Endothelial cell of umbilical vein (primary cell): Measurements from ENCODE around the gene PGRMC2. TPM values are rescaled to one million over a fixed set of nuclear protein-coding genes. Genes with fewer than 3 reads are reported as not detected.

Experiments
- BruUV-seq: library from RNA; stranded (reverse); fragments of 400-500 nt; replicated peaks from 2 replicates; lab custom pipeline; 2021; lab: Mats Ljungman, UMichigan
- CTCF ChIA-PET: fragments of 300-600, 350-600 bp; sonication (Branson Sonifier 250); formaldehyde crosslinking; loops from one replicate; lab custom pipeline; 2021; ENCODE audit warnings: antibody characterized with exemption, inconsistent platforms; lab: Charles Lee
- POLR2A ChIA-PET: fragments of 300-600, 350-600 bp; sonication (Branson Sonifier 250); formaldehyde crosslinking; loops from one replicate; lab custom pipeline; 2021; ENCODE audit warnings: antibody characterized with exemption, inconsistent platforms; lab: Charles Lee
- DNase-seq: peaks from one replicate; pipeline ENCODE4 v3.0.0-alpha.2; 2011; ENCODE audit warnings: low read depth, low spot score
- FAIRE-seq: peaks from 2 replicates; lab custom pipeline; 2011; peaks lifted over from hg19 to GRCh38; lab: Jason Lieb, UNC
- H2AFZ ChIP-seq: 2 replicates; pipeline ENCODE4 v1.6.0; 2012; ENCODE audit warnings: low read depth, low read length, control low read depth, inconsistent platforms
- H3K27ac ChIP-seq: 2 replicates; pipeline ENCODE4 v1.5.1; 2011; ENCODE audit warnings: low read depth, mild to moderate bottlenecking, control low read depth, low read length, moderate library complexity; ENCODE audit not compliant: insufficient read depth
- H3K27me3 ChIP-seq, 2 experiments: 2 replicates each; pipeline versions ENCODE4 v1.6.0 to v1.6.1; 2011; ENCODE audit warnings: low read length in 2 of 2, mixed read lengths in 1 of 2; ENCODE audit not compliant: control insufficient read depth in 2 of 2, insufficient read depth in 2 of 2
- H3K36me3 ChIP-seq, 2 experiments: 2 replicates in 1 of 2; 3 replicates in 1 of 2; pipeline ENCODE4 v1.5.1; 2011; ENCODE audit warnings: low read length in 2 of 2, mild to moderate bottlenecking in 1 of 2, moderate library complexity in 1 of 2; ENCODE audit not compliant: control insufficient read depth in 2 of 2, insufficient read depth in 2 of 2; ENCODE audit errors: extremely low read depth in 1 of 2
- H3K4me1 ChIP-seq: 3 replicates; pipeline ENCODE4 v1.5.1; 2011; ENCODE audit warnings: mild to moderate bottlenecking, low read length; ENCODE audit not compliant: control insufficient read depth, insufficient read depth; ENCODE audit errors: extremely low read depth
- H3K4me2 ChIP-seq: 2 replicates; pipeline ENCODE4 v1.6.1; 2011; ENCODE audit warnings: low read length, control low read depth, mixed read lengths; ENCODE audit not compliant: insufficient read depth
- H3K4me3 ChIP-seq, 3 experiments: fragments of 200-600 bp in 1 of 3; sonication (generic), shearing (Covaris generic) in 1 of 3; replicated peaks in 1 of 3; 2 replicates each; pipeline ENCODE4 v1.5.1; 2011 to 2016; ENCODE audit warnings: control low read depth in 3 of 3, low read length in 3 of 3, mild to moderate bottlenecking in 2 of 3, inconsistent platforms in 1 of 3, low read depth in 1 of 3, moderate library complexity in 1 of 3; ENCODE audit not compliant: insufficient read depth in 1 of 3
- H3K79me2 ChIP-seq: 2 replicates; pipeline ENCODE4 v1.6.0; 2012; ENCODE audit warnings: low read length, inconsistent platforms; ENCODE audit not compliant: control insufficient read depth, insufficient read depth
- H3K9ac ChIP-seq: replicated peaks from 2 replicates; pipeline ENCODE3; 2011; ENCODE audit warnings: low read length, control low read depth; ENCODE audit not compliant: insufficient read depth; ENCODE audit errors: extremely low read depth
- H3K9me1 ChIP-seq: replicated peaks from 3 replicates; pipeline ENCODE4 v1.6.0; 2011; ENCODE audit warnings: mild to moderate bottlenecking, low read length; ENCODE audit not compliant: control insufficient read depth, insufficient read depth; ENCODE audit errors: extremely low read depth
- H3K9me3 ChIP-seq: replicated peaks from 2 replicates; pipeline ENCODE4 v1.5.1; 2012; ENCODE audit warnings: low read length, inconsistent platforms; ENCODE audit not compliant: control insufficient read depth, insufficient read depth
- H4K20me1 ChIP-seq: replicated peaks from 2 replicates; pipeline ENCODE3; 2011; ENCODE audit warnings: mild to moderate bottlenecking, low read length; ENCODE audit not compliant: control insufficient read depth, insufficient read depth; ENCODE audit errors: extremely low read depth
- CTCF ChIP-seq, 2 donors: IDR thresholded peaks; 1 replicate in 1 of 2; 2 replicates in 1 of 2; pipeline ENCODE4 v1.5.1; 2011; ENCODE audit warnings: low read length in 2 of 2, mild to moderate bottlenecking in 2 of 2, moderate library complexity in 2 of 2, control low read depth in 1 of 2, inconsistent platforms in 1 of 2, low read depth in 1 of 2; ENCODE audit not compliant: insufficient read depth in 1 of 2; ENCODE audit errors: extremely low read depth in 1 of 2
- EZH2 ChIP-seq: IDR thresholded peaks from 2 replicates; pipeline ENCODE4 v1.6.1; 2012; ENCODE audit warnings: borderline replicate concordance, low read depth, mild to moderate bottlenecking, moderate library complexity, low read length, inconsistent platforms; ENCODE audit not compliant: severe bottlenecking
- JUN ChIP-seq: IDR thresholded peaks from 2 replicates; pipeline ENCODE4 v1.6.1; 2011; ENCODE audit warnings: borderline replicate concordance, low read depth; ENCODE audit not compliant: insufficient read length, insufficient read depth
- MYC ChIP-seq: IDR thresholded peaks from one replicate; pipeline ENCODE4 v1.6.1; 2011; ENCODE audit warnings: mild to moderate bottlenecking, low read depth, low read length
- POLR2A ChIP-seq: IDR thresholded peaks from 2 replicates; pipeline ENCODE4 v1.6.1; 2012; ENCODE audit warnings: low read depth, mild to moderate bottlenecking, control low read depth, low read length
- POLR2AphosphoS5 ChIP-seq: IDR thresholded peaks from 2 replicates; pipeline ENCODE4 v1.6.1; 2012; ENCODE audit warnings: low read depth, mild to moderate bottlenecking, control low read depth, low read length, moderate library complexity; ENCODE audit not compliant: insufficient read depth
- dilution Hi-C: fragments of 300-500 bp; cut with MboI; formaldehyde crosslinking; loops from one replicate; pipeline ENCODE4 v1.15.0; 2019; ENCODE audit warnings: low sequenced_read_pairs; ENCODE audit not compliant: extremely low pct_ligation_motif_present
- intact Hi-C: fragments of 100-400 bp; cut with micrococcal nuclease; formaldehyde crosslinking; loops from one replicate; pipeline ENCODE4 v1.10.0; 2022
- polyA plus RNA-seq, 4 experiments: library from polyadenylated mRNA; depleted of rRNA in 3 of 4; stranded (reverse) in 3 of 4; unstranded in 1 of 4; fragments of >200 nt; gene quantifications; 2 replicates each; pipeline versions ENCODE4 v1.2.1 to v1.2.3, GENCODE V29; 2011 to 2012; ENCODE audit warnings: missing spikeins in 1 of 4
- total RNA-seq: library from RNA; stranded (reverse); gene quantifications from 2 replicates; pipeline ENCODE4 v1.2.3, GENCODE V29; 2021
- TF ChIP-seq, protein P1 (sequence below): IDR thresholded peaks from 2 replicates; pipeline ENCODE4 v1.6.1; 2011; ENCODE audit not compliant: insufficient read depth, insufficient read length

PGRMC2 gene
- total and polyA plus RNA-seq, 2 donors (not counting 3 experiments of a cell fraction or from before 2014, with no cell fraction given): 10.1 to 63.4 TPM

GRCh38 chr4:128308986-128309385 is 21.4 kb upstream of the PGRMC2 start:
- Histone ChIP-seq H2AFZ (no peak overlapping the region), H3K9ac (no peak overlapping the region), H3K4me1 (peaks cover 6% of the 10 kb centered on the region), H3K4me2 (no peak overlapping the region), H3K79me2 (no peaks in the 10 kb centered on the region), H3K9me3 (no peaks in the 10 kb centered on the region), H4K20me1 (no peaks in the 10 kb centered on the region), H3K4me3 (no peak overlapping the region), H3K27ac (no peak overlapping the region), H3K9me1 (no peaks in the 10 kb centered on the region), H3K27me3 (no peaks in the 10 kb centered on the region), H3K36me3 (no peaks in the 10 kb centered on the region)
- FAIRE-seq (no peak), DNase-seq (no peak)
- TF ChIP-seq MYC: no peak
- TF ChIP-seq CTCF (IDR thresholded peaks at IDR 0.05; ENCODE audit: extremely low read depth in 1 of 2, insufficient read depth in 1 of 2, low read depth in 1 of 2, low read length in 2 of 2): no peak
- TF ChIP-seq EZH2: no peak
- TF ChIP-seq, protein P1, sequence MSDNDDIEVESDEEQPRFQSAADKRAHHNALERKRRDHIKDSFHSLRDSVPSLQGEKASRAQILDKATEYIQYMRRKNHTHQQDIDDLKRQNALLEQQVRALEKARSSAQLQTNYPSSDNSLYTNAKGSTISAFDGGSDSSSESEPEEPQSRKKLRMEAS: no peak
- TF ChIP-seq POLR2A: no peak
- no peak for TF ChIP-seq POLR2AphosphoS5
- no peak for TF ChIP-seq JUN
- dilution Hi-C loops (no loop called here), intact Hi-C loops (no loop called here)
- no TSS peak for BruUV-seq
- ChIA-PET CTCF (interaction anchor here (1.0 kb wide), 1 partner anchor 12 kb away, joined by 3 read pairs; no protein-coding TSS in a partner anchor), POLR2A (no interaction called here)
